Measurements from ENCODE around the gene PTPMT1. TPM values are rescaled to one million over a fixed set of nuclear protein-coding genes. Genes with fewer than 3 reads are reported as not detected.
"Not testable (repeated sequence)": the region's sequence is repeated elsewhere in the genome, so short reads cannot be mapped to it uniquely, and the experiment has no call there.

Gene PTPMT1
- total and polyA plus RNA-seq, 2 experiments from 2014 or later: 106 to 109 TPM

- DNase-seq (ENCODE audit: low spot score) (no peak), ATAC-seq (no peak)
- Histone ChIP-seq H4K20me1 (replicated peaks; ENCODE audit: insufficient read depth) (peaks cover 91% of the 10 kb centered on the region), H3F3A (replicated peaks; ENCODE audit: low read depth) (peaks cover 3% of the 10 kb centered on the region; the same call in 1 of the 2 replicates), H2AFZ (no peak overlapping the region), H3K4me2 (no peak overlapping the region), H3K4me3 (no peak overlapping the region), H3K9me2 (ENCODE audit: insufficient read depth) (no peaks in the 10 kb centered on the region), H3K4me1 (ENCODE audit: insufficient read depth) (peaks cover 42% of the 10 kb centered on the region), H3K36me3 (ENCODE audit: insufficient read depth) (no peaks in the 10 kb centered on the region), H3K27me3 (ENCODE audit: insufficient read depth) (no peaks in the 10 kb centered on the region), H3K27ac (ENCODE audit: low read depth) (peak overlapping the region; percentile 63), H3K79me2 (replicated peaks; ENCODE audit: insufficient read depth) (peaks cover 100% of the 10 kb centered on the region)
- TF ChIP-seq REST (IDR thresholded peaks at IDR 0.05; ENCODE audit: unreplicated experiment) (no peak), ZNF462 (CRISPR knock-in tag; IDR thresholded peaks at IDR 0.05) (no peak), JUNB (IDR thresholded peaks at IDR 0.05; ENCODE audit: unreplicated experiment) (no peak), NANOG (IDR thresholded peaks at IDR 0.05; ENCODE audit: borderline replicate concordance) (no peak), CREB1 (CRISPR knock-in tag; IDR thresholded peaks at IDR 0.05; ENCODE audit: low read depth) (no peak), ZNF331 (CRISPR knock-in tag; IDR thresholded peaks at IDR 0.05; ENCODE audit: low read depth) (no peak), ETS1 (IDR thresholded peaks at IDR 0.05) (no peak)
- Mint-ChIP-seq H3K36me3 (ENCODE audit: low read depth) (0 out of 3 replicates have a peak, but pooled peaks cover 7% of the 10 kb centered on the region), H3K27me3 (ENCODE audit: insufficient read depth, low read depth, poor library complexity) (peaks cover 5% of the 10 kb centered on the region), H3K27ac (no peak overlapping the region), H3K4me3 (no peak overlapping the region), H3K4me1 (peaks cover 26% of the 10 kb centered on the region), H3K9me3 (no peaks in the 10 kb centered on the region)
These were observed 35.4 kb upstream of the PTPMT1 start for GRCh38 chr11:47529951-47530350.

GRCh38 chr11:47530721-47531120 is 34.7 kb upstream of the PTPMT1 start:
- not testable (repeated sequence) for H3K4me2 ChIP-seq; H3K27me3 Mint-ChIP-seq (ENCODE audit: insufficient read depth, low read depth, poor library complexity); H3K36me3 ChIP-seq (ENCODE audit: insufficient read depth); ATAC-seq; DNase-seq (ENCODE audit: low spot score); H2AFZ ChIP-seq; H3K4me3 Mint-ChIP-seq; H3K27me3 ChIP-seq (ENCODE audit: insufficient read depth); H3K9me3 Mint-ChIP-seq; H3K9me2 ChIP-seq (ENCODE audit: insufficient read depth); H3K36me3 Mint-ChIP-seq (ENCODE audit: low read depth); H3K4me3 ChIP-seq; H3F3A ChIP-seq (replicated peaks; ENCODE audit: low read depth)
- Mint-ChIP-seq H3K27ac (0 out of 2 replicates have a peak overlapping the region, but pooled peaks have one; percentile 34), H3K4me1 (peaks cover 21% of the 10 kb centered on the region)
- peaks cover 34% of the 10 kb centered on the region for H3K4me1 ChIP-seq (ENCODE audit: insufficient read depth)
- peaks cover 100% of the 10 kb centered on the region for H3K79me2 ChIP-seq (replicated peaks; ENCODE audit: insufficient read depth)
- peak overlapping the region; percentile 63; the same call in 1 of the 2 replicates for H3K27ac ChIP-seq (ENCODE audit: low read depth)
- peaks cover 88% of the 10 kb centered on the region for H4K20me1 ChIP-seq (replicated peaks; ENCODE audit: insufficient read depth)

All from GM23338 (cell line).